Spleen (tissue), 7 donors: ENCODE measurements around the gene SHQ1.

Experiments used
- POLR2A ChIP-seq, 3 donors: fragments of 450-650 bp; IDR thresholded peaks; one replicate each; pipeline ENCODE4 v1.5.1; 2017; ENCODE audit warnings: antibody characterized with exemption in 3 of 3, mild to moderate bottlenecking in 1 of 3
- POLR2AphosphoS5 ChIP-seq, 3 donors: sonication (generic); formaldehyde crosslinking; IDR thresholded peaks; one replicate each; pipeline ENCODE4 v1.5.1; 2017; ENCODE audit warnings: antibody characterized with exemption in 3 of 3
- TF ChIP-seq, protein P1 (sequence below), 11 experiments: fragments of 200-600 bp in 7 of 11; fragments of 450-650 bp in 4 of 11; sonication (generic) in 4 of 11; IDR thresholded peaks in 8 of 11; conservative IDR thresholded peaks in 3 of 11; 1 replicate in 7 of 11; 2 replicates in 4 of 11; pipeline versions ENCODE4 v1.4.0 to v1.8.0; 2016 to 2021; ENCODE audit warnings: antibody characterized with exemption in 11 of 11, inconsistent platforms in 4 of 11, mild to moderate bottlenecking in 1 of 11
- donor health status: DM: no; HTN: no; CAD: no; lungs with moderate emphysema.
- donor health status: DM: no; HTN: no; CAD: no.
- donor health status: DM: no; HTN: no; CAD: no.

DNA sequence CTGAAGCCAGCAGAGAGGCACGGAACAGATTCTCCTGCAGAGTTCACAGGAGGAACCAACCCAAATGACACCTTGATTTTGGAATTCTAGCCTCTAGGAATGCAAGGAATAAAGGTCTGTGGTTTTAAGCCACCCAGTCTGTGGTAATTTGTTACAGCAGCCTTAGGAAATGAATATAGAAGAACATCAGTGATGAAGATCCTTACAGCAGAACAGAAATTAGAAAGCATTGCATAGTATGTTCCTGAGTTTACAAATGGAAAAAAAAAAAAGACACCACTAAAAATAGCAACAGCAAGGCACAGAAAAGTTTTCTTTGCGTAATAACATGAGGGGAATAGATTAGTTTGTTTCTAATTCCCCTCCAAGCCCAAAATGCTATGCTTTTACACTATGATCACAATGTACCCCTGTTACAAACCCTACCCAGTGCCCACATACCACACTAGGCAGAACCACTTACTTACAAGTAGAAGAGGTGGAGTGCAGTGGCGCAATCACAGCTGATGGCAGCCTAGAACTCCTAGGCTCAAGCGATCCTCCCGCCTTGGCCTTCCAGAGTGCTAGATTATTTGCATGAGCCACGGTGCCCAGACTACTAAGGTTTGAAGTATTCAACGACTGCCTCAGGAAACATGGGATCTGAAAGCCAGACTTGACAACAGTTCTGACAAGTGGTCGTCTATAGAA lies 84.3 kb downstream of the SHQ1 start:
- TF ChIP-seq POLR2AphosphoS5 (IDR thresholded peaks at IDR 0.05), result no peak
- TF ChIP-seq, protein P1, sequence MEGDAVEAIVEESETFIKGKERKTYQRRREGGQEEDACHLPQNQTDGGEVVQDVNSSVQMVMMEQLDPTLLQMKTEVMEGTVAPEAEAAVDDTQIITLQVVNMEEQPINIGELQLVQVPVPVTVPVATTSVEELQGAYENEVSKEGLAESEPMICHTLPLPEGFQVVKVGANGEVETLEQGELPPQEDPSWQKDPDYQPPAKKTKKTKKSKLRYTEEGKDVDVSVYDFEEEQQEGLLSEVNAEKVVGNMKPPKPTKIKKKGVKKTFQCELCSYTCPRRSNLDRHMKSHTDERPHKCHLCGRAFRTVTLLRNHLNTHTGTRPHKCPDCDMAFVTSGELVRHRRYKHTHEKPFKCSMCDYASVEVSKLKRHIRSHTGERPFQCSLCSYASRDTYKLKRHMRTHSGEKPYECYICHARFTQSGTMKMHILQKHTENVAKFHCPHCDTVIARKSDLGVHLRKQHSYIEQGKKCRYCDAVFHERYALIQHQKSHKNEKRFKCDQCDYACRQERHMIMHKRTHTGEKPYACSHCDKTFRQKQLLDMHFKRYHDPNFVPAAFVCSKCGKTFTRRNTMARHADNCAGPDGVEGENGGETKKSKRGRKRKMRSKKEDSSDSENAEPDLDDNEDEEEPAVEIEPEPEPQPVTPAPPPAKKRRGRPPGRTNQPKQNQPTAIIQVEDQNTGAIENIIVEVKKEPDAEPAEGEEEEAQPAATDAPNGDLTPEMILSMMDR (IDR thresholded peaks at IDR 0.05 in 8 of 11, conservative IDR thresholded peaks at IDR 0.05 in 3 of 11), result no peak
- no peak for TF ChIP-seq POLR2A (IDR thresholded peaks at IDR 0.05)
